NCI-H1417 treated with DMSO at 0.1 percent for 48 hours (cell line): ENCODE data around the gene CHST15.

Source experiments
- DNase-seq: peaks from one replicate; lab custom pipeline; 2025; lab: John Stamatoyannopoulos, UW

The CHST15 gene

DNA sequence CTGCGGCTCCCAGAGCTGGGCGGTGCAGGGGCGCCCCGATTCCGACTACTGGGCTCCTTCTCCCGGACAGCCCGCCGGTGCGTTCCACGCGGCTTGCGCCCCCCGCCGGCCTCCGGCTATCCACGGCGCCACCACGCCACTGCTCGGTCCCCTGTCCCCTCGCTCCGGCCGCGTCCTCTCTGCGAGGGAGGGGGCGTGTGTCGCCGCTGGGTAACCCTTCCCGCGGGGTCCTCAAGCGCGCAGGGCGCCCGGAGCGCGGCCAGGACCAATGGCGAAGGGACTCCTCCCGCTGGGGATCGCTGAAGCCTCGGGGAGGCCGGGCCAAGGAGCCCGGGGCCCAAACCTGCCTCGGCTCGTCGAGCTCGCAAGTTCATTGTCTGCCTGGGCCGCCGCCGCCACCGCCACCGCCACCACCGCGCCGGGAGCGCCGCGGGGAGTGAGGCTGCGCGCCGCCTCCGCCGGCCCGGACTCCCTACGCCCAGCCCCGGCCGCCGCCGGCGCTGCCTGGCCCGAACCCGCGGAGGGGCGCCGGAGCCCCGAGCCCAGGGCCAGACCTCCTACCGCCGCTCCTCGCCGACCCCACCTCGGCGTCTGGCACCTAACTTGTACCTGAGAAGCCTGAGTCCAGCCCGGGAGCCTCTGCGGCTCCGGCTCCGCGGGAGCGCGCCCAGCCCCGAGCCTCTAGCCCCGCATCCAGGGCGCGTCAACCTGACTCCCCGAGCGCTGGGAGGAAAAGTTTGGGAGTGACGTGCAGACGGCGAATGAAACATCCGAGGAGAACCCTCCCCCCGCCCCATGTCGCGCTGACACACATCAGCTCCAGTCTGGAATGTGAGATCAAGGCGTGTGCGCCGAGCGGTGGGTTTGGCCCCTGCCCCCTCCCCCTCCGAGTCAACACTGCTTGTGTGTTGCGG is at the start of gene CHST15:
Gene CHST15 (minus strand): TSS at position 739 of the 914 bp plus-strand sequence. CDS start 47,386 bp downstream, outside the sequence.
- DNase-seq: no peak

GRCh38 chr10:124142960-124143359 is 49.6 kb upstream of the CHST15 start:
- no peak for DNase-seq

DNA sequence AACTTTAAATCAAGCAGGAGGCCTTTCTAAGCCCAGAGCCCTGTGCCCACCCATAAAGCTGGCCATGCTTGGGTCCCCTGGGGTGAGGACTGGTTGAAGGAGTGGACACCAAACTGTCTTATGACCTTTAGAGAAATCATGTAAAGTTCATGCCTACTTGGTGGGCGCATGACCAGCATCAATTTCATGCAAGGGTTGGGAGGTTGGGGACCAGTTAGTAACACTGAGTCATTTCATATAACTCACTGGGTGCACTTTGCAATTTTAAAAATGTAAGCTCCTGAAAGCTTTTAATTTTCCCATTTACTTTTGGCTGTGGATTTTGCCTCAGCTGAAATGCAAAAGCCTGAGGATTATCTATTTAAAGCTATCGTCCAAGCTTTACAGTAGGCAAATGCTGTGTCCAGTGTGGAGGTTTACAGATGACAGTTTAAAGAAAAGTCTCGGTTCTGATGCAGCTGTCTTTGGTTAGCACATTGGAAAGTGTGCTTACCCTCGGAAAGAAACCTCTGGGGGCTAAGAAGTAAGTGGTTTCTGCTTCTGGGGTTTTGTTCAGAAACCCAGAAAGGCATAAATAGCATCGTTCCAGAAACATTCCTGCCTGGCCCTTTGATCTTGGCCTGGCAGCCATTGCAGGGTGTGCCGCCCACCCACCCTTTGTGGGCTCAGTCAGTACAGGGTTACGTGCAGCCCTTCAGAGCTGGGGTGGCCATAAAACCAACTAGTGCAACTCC is 48.8 kb upstream of the CHST15 start:
- no peak for DNase-seq

DNA sequence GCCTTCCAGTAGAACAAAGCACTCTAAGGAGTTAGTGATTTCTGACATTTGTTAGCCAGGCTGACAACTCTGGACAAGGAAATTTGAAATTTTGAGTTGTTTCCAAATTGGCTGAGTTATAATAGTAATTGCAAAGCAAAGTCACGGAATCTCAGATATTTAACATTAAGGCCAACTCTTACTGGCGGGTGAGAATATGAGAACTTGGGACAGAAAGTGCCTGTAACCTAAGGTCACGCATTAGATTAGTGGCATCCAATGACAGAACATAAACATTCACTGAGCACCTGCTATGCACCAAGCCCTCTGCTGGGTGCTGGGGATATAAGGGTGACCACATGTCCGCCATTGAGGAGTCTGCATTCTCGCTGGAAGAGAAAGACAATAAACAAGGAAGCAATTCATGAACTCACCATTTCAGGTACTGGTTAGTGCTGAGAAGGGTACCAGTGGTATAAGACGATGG is 45.5 kb upstream of the CHST15 start:
- no peak for DNase-seq

DNA sequence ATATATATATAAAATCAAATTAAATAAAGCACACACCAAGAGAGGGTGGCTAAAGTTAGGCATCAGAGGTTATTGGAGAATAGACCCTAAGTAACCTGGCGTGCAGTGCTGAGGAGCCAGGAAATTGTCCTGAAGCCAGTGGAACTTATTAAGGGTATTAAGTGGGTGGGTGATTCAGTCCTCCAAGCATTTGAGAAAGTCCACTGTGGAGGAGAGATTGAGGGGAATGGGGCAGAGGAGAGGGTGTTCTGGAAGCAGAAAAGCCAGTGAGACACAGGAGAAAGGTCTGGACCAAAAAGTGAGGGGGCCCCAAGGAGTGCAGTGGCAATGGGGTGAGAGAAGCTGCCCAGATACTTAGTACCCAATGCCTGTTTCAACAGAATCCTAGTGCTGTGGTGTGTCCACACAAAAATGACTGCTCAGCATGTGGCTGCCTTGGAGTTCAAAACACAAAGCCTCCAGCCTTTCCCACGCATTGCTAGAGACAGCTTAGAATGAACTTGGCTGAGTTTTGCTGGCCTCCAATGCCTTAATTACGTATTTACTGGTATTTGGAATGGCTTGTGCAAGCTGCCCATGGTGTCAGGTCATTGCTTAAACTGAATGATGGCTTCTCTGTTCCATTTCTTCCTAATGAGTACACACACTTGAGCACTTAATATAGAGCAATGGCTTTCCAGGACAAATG is 44.9 kb upstream of the CHST15 start:
- no peak for DNase-seq

DNA sequence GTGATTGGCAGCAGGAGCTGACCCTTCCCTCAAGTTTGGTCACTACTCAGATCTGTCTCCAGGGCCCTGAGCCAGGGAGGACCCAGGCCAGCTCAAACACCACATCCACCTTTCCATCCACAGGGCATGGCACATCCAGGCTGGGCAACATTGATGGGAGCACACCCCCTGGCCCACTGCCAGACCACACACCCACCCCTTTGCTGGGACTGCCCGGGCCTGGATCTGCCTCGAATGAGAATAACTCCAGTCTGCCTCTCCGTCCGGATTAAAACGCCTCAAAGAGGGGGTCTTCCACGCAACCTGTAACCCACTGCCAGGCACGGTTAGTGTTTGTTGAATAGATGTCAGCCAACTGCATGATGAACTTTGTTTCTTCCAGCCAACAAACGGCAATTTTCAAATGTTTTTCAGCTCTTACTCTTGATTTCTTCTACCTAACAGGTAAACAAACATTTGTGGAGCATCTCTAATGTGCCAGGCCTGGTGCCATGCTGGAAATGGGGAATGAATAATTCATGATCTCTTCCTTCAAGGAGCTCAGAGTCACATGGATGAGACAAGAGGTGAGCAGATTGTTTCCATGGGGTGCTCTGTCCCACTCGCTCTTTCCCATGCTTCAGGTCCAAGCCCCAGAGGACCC is 41.0 kb upstream of the CHST15 start:
- no peak for DNase-seq

DNA sequence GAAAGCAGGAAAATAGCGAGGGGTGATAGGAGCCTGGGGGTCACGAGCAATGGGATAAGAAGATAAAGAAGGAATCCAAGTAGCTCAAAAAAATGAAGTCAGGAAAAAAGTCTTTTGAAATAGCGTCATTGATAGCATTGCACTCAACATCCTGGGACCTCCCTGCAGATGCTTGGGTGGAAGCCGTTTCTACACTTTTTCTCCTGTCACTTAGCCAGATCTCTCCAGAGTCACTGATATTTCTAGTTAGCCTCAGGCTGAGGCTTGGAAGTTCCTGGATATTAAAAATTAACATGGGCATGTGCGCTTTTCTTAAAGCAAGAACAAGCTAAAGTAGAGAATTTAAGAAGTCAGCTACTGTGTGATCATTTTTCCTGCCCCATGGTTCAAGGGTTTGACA is 39.5 kb upstream of the CHST15 start:
- no peak for DNase-seq

GRCh38 chr10:124132306-124132705 is 38.9 kb upstream of the CHST15 start:
- DNase-seq: no peak

DNA sequence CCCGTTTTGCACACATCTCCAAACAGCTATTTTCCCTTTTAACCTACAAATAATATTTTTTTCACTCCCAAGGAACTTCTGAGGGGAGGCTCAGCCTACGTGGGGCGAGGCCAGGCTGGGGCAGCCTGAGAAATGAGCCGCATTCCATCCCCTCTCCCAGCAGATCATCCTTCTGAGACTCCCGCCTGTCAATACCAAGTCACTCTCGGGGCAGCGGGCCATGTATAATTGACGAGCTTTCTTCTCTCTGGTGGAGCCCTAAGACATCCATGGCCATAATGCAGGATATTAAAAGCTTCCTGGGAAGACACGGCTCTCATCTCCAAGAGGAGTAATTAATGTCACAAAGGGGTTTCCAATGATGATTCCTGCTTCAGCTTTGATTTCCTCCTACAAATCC is 37.8 kb upstream of the CHST15 start:
- DNase-seq: no peak

- no peak for DNase-seq
Measured at GRCh38 chr10:124130198-124130900, 37.0 kb upstream of the CHST15 start.

GRCh38 chr10:124129471-124129870 is 36.1 kb upstream of the CHST15 start:
- no peak for DNase-seq

DNA sequence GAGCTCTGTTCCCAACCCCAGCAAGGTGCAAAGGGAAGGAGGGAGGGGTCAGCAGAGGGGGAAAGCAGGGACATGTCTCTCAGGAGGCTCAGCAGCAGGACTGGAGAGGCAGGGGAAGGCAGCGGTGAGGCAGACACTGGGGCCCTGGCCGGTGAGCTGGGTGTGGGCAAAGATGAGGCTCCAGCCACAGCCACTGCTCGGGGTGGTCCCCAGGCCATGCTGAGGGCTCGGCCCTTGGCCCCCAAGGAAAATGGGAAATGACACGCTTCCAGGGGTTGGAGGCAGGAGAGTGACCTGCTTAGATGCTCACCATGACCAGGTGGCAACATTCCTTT is 35.4 kb upstream of the CHST15 start:
- no peak for DNase-seq

DNA sequence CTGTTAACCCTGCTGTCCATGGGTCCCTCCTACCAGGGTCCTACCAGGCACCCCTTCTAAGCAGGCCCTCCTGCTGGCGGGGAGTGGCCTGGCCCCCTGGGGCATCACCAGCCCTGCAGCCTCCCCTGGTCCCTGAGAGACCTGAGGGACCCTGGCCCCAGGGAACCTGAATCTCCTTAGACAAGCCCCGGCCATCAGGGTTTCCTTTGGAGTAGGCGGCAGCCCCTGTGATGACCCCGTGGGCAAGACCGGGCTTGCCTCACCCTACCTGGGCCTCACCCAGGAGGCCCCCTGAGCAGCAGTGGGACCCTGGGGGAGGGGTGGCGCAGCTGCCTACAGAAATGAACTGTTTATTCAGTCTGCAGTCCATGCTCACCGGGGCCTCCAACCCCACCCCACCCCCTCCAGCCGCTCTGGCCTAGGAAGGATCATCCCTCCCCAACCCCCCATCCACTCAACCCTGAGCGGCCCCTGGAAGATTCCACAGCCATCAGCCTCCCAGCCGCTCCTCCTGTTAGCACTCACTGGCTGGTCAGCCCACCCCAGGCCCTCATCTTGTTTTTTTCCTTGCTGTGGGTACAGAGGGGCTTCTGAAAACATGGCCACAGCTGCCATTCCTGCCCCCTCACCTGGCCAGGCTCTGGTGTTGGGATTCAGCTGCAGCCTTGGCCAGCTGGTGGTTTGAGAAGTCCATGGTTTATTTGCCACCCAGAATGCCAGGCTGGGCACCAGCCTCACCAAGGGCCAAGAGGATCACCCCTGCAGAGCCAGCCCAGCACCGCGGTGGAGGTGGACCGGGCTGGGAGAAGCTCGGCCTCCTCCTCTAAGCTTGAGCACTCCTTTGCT is 34.8 kb upstream of the CHST15 start:
- no peak for DNase-seq

- DNase-seq: no peak
Measured at GRCh38 chr10:124127563-124127962, 34.2 kb upstream of the CHST15 start.

- no peak for DNase-seq
Measured at GRCh38 chr10:124126983-124127385, 33.6 kb upstream of the CHST15 start.

GRCh38 chr10:124126145-124126982 is 33.0 kb upstream of the CHST15 start:
- DNase-seq: no peak

DNA sequence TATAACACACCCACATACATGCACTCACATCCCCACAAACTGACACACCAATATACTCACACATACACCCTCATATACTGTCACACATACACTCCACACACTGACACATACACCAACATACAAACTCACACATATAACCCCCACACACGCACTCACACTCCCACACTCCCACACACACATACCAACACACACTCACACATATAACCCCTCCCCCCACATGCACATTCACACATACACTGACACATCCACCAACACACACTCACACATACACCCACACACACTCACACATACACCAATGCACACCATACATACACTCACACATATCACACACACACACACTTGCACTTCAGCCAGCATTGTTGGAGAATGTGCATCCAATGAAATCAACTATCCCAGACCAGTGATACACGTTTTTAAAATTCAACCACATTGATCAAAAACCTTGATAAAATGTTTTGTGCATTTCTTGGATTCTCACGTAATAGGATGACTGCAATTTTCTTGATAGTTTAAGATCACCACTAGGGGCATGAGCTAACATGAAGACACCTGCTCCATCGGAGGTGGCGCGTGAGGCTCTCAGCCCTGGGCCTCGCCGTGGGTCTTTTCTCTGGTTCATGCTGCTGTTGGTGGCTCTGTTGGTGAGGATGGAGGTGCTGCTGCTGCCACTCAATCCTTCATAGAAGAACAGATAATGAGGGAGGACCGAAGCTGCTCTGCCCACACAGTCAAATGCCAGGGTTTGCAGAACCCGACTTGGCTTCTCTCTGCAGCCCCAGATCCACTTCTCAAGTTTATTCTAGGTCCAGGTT is 32.1 kb upstream of the CHST15 start:
- DNase-seq: no peak

DNA sequence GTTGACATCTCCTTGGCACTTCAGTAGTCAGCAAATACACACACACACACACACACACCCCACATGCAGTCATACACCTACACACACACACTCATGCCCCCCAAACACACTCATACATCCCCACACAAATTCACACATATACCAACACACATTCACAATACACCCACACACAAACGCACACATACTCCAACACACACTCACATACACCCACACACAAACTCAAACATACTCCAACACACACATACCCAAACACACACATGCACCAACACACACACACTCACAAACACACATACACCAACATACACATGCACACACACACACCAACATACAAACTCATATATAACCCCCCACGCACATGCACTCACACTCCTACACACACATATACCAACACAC is 31.4 kb upstream of the CHST15 start:
- DNase-seq: no peak
